Fibroblast of villous mesenchyme (primary cell): ENCODE data around the gene KLHL9. TPM values are rescaled to one million over a fixed set of nuclear protein-coding genes. Genes with fewer than 3 reads are reported as not detected.

ENCODE experiments used
- total RNA-seq: library from RNA; depleted of rRNA; stranded (reverse); fragments of >200 nt; gene quantifications from 2 replicates; pipeline ENCODE4 v1.2.3, GENCODE V29; 2012

KLHL9 gene
- total RNA-seq, 1 donor, result 57.9 TPM

Other genes with a start within 250 kb of the KLHL9 start
- gene IFNW1, start 193.6 kb downstream of the KLHL9 start, total RNA-seq, result not detected in 2 replicates
- not detected in 2 replicates for gene IFNA21, start 168.7 kb downstream of the KLHL9 start, total RNA-seq
- not detected in 2 replicates for gene IFNA4, start 147.8 kb downstream of the KLHL9 start, total RNA-seq
- not detected in 2 replicates for gene IFNA7, start 133.2 kb downstream of the KLHL9 start, total RNA-seq
- not detected in 2 replicates for gene IFNA10, start 128.3 kb downstream of the KLHL9 start, total RNA-seq
- not detected in 2 replicates for gene IFNA16, start 118.1 kb downstream of the KLHL9 start, total RNA-seq
- gene IFNA17, start 107.2 kb downstream of the KLHL9 start, total RNA-seq, result not detected in 2 replicates
- not detected in 2 replicates for gene IFNA14, start 95.4 kb downstream of the KLHL9 start, total RNA-seq
- under 0.01 TPM in 1 of 2 replicates, not detected in the other for gene IFNA5, start 30.1 kb downstream of the KLHL9 start, total RNA-seq
- not detected in 2 replicates for gene IFNA6, start 15.5 kb upstream of the KLHL9 start, total RNA-seq
- not detected in 2 replicates for gene IFNA13, start 32.7 kb upstream of the KLHL9 start, total RNA-seq
- not detected in 2 replicates for gene IFNA2, start 50.0 kb upstream of the KLHL9 start, total RNA-seq
- gene IFNA8, start 73.7 kb upstream of the KLHL9 start, total RNA-seq, result not detected in 2 replicates
- not detected in 2 replicates for gene IFNA1, start 105.0 kb upstream of the KLHL9 start, total RNA-seq
- gene IFNE, start 146.9 kb upstream of the KLHL9 start, total RNA-seq, result 1.7 and 2.3 TPM in 2 replicates